ENCODE data around the gene NPR2.

GRCh38 chr9:35771943-35772342 lies 19.4 kb upstream of the NPR2 start:
- TF ChIP-seq POLR2AphosphoS5 (IDR thresholded peaks at IDR 0.05; ENCODE audit: insufficient read depth, low read depth, low read length) (no peak), EZH2 (IDR thresholded peaks at IDR 0.05; ENCODE audit: borderline replicate concordance, low read depth, low read length, severe bottlenecking) (no peak), CTCF (IDR thresholded peaks at IDR 0.05; ENCODE audit: extremely low read depth in 1 of 2, insufficient read depth in 1 of 2, low read depth in 1 of 2, low read length in 2 of 2) (no peak), MYC (IDR thresholded peaks at IDR 0.05; ENCODE audit: low read depth, low read length) (no peak)
